HEK293 (cell line): ENCODE data around the gene BCORL1.

Experiments
- CTCF ChIA-PET: fragments of 350-600 bp; formaldehyde crosslinking; extraction: SDS; loops from one replicate; lab custom pipeline; 2021; ENCODE audit warnings: antibody characterized with exemption; lab: Yijun Ruan, JAX
- POLR2A ChIA-PET: fragments of 300-600 bp; formaldehyde crosslinking; extraction: SDS; loops from one replicate; lab custom pipeline; 2020; ENCODE audit warnings: antibody characterized with exemption, inconsistent platforms; lab: Yijun Ruan, JAX
- H3K27ac ChIP-seq: fragments of 200-500 bp; sonication (Bioruptor generic); 2 replicates; pipeline ENCODE4 v1.5.1; 2014; ENCODE audit warnings: low read depth, low read length, control low read depth, inconsistent platforms; ENCODE audit errors: extremely low read depth
- H3K36me3 ChIP-seq, 2 experiments: fragments of 200-500 bp in 1 of 2; sonication (Bioruptor generic) in 1 of 2; 1 replicate in 1 of 2; 2 replicates in 1 of 2; pipeline ENCODE4 v1.5.1; 2014 to 2017; ENCODE audit warnings: inconsistent platforms in 2 of 2, low read length in 2 of 2; ENCODE audit not compliant: control insufficient read depth in 2 of 2, insufficient read depth in 1 of 2
- H3K4me1 ChIP-seq: fragments of 200-500 bp; sonication (Bioruptor generic); 2 replicates; pipeline ENCODE4 v1.5.1; 2014; ENCODE audit warnings: mild to moderate bottlenecking, low read length, inconsistent platforms; ENCODE audit not compliant: control insufficient read depth, insufficient read depth
- H3K4me3 ChIP-seq: 2 replicates; pipeline ENCODE4 v1.5.1; 2011; ENCODE audit warnings: low read depth, mild to moderate bottlenecking, control low read depth, low read length, moderate library complexity
- H3K9me3 ChIP-seq: fragments of 200-500 bp; sonication (Bioruptor generic); 2 replicates; pipeline ENCODE4 v1.5.1; 2014; ENCODE audit warnings: low read depth, low read length, inconsistent platforms; ENCODE audit not compliant: control insufficient read depth, insufficient read depth
- HOXD13 ChIP-seq: sonication (generic); formaldehyde crosslinking; IDR thresholded peaks from 2 replicates; pipeline ENCODE4 v1.8.0; 2022; ENCODE audit warnings: missing genetic modification reagents, borderline replicate concordance
- KLF1 ChIP-seq: fragments of 450-650 bp; formaldehyde crosslinking; IDR thresholded peaks from 2 replicates; pipeline ENCODE4 v1.5.1; 2016; ENCODE audit warnings: missing biosample characterization, missing genetic modification characterization
- KLF10 ChIP-seq: fragments of 450-650 bp; IDR thresholded peaks from 2 replicates; pipeline ENCODE4 v1.5.1; 2018; ENCODE audit warnings: missing biosample characterization, mild to moderate bottlenecking, missing genetic modification characterization
- OVOL3 ChIP-seq: fragments of 450-650 bp; formaldehyde crosslinking; IDR thresholded peaks from 2 replicates; pipeline ENCODE4 v1.5.1; 2016; ENCODE audit warnings: missing biosample characterization, missing genetic modification characterization
- SP7 ChIP-seq: fragments of 450-650 bp; formaldehyde crosslinking; IDR thresholded peaks from 2 replicates; pipeline ENCODE4 v1.5.1; 2016; ENCODE audit warnings: missing biosample characterization, missing genetic modification characterization
- TRIM28 ChIP-seq: IDR thresholded peaks from 2 replicates; pipeline ENCODE4 v1.6.1; 2011; ENCODE audit warnings: low read length, control low read depth, borderline replicate concordance
- YY1 ChIP-seq: fragments of 450-650 bp; formaldehyde crosslinking; IDR thresholded peaks from 2 replicates; pipeline ENCODE4 v1.5.1; 2018; ENCODE audit warnings: missing biosample characterization, missing genetic modification characterization
- ZEB2 ChIP-seq: fragments of 450-650 bp; formaldehyde crosslinking; IDR thresholded peaks from 2 replicates; pipeline ENCODE4 v1.5.1; 2016; ENCODE audit warnings: missing biosample characterization, missing genetic modification characterization
- ZNF311 ChIP-seq: fragments of 450-650 bp; formaldehyde crosslinking; IDR thresholded peaks from 2 replicates; pipeline ENCODE4 v1.5.1; 2017; ENCODE audit warnings: missing biosample characterization, missing genetic modification characterization, borderline replicate concordance
- ZNF335 ChIP-seq: fragments of 450-650 bp; formaldehyde crosslinking; conservative IDR thresholded peaks from 2 replicates; pipeline ENCODE4 v1.5.1; 2016; ENCODE audit warnings: missing biosample characterization, missing genetic modification characterization
- ZNF48 ChIP-seq: fragments of 450-650 bp; formaldehyde crosslinking; IDR thresholded peaks from 2 replicates; pipeline ENCODE4 v1.5.1; 2016; ENCODE audit warnings: missing biosample characterization, missing genetic modification characterization
- ZNF610 ChIP-seq: fragments of 450-650 bp; formaldehyde crosslinking; IDR thresholded peaks from 2 replicates; pipeline ENCODE4 v1.5.1; 2016; ENCODE audit warnings: missing biosample characterization, missing genetic modification characterization, borderline replicate concordance
- ZNF660 ChIP-seq: fragments of 450-650 bp; IDR thresholded peaks from 2 replicates; pipeline ENCODE4 v1.5.1; 2018; ENCODE audit warnings: missing biosample characterization, mild to moderate bottlenecking, missing genetic modification characterization
- TF ChIP-seq, protein P1 (sequence below): IDR thresholded peaks from 2 replicates; pipeline ENCODE4 v1.6.1; 2011; ENCODE audit warnings: mild to moderate bottlenecking, low read depth, low read length, borderline replicate concordance
- TF ChIP-seq, protein P2 (sequence below): fragments of 450-650 bp; formaldehyde crosslinking; optimal IDR thresholded peaks from 2 replicates; pipeline ENCODE3; 2016; ENCODE audit warnings: missing biosample characterization, mild to moderate bottlenecking, missing genetic modification characterization
- TF ChIP-seq, protein P3 (sequence below): fragments of 450-650 bp; formaldehyde crosslinking; IDR thresholded peaks from 2 replicates; pipeline ENCODE4 v1.5.1; 2017; ENCODE audit warnings: missing biosample characterization, missing genetic modification characterization
- TF ChIP-seq, protein P4 (sequence below): fragments of 450-650 bp; formaldehyde crosslinking; IDR thresholded peaks from 2 replicates; pipeline ENCODE4 v1.5.1; 2016; ENCODE audit warnings: missing biosample characterization, missing genetic modification characterization
- TF ChIP-seq, protein P5 (sequence below): fragments of 450-650 bp; formaldehyde crosslinking; conservative IDR thresholded peaks from 2 replicates; pipeline ENCODE4 v1.5.1; 2016; ENCODE audit warnings: low read depth, missing biosample characterization, missing genetic modification characterization
- TF ChIP-seq, protein P6 (sequence below): fragments of 450-650 bp; formaldehyde crosslinking; IDR thresholded peaks from 2 replicates; pipeline ENCODE4 v1.5.1; 2016; ENCODE audit warnings: missing biosample characterization, missing genetic modification characterization

Gene BCORL1

DNA sequence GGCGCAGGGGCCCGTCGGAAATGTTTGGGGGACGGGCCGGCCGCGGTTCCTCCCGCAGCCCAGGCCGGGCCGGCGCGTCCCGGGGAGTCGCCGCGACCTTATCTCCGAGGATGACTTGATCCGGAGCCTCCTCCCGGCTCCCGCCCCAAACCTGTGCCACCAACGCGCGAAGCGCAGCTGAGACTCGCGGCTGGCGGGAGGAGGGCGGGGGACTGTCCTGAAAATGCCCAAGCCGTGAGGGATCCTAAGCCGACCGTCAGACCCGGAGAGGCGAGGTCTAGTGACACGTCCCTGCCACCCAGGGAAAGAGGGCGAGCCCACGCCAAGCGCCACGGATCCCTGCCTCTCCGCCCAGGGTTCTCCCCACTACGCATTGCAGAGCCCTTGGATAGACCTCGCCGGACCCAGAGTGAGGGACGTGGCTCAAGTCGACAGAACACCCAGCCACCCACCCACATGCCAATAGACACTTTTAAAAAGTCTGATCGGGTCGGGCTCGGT is 49.6 kb upstream of the BCORL1 start (continued):
- TF ChIP-seq ZNF48 (tag by site-specific recombination) (no peak), ZNF335 (tag by site-specific recombination) (peak; percentile 64), HOXD13 (no peak), ZEB2 (tag by site-specific recombination) (no peak), KLF10 (tag by site-specific recombination) (no peak), ZNF311 (no peak), OVOL3 (tag by site-specific recombination) (no peak), TRIM28 (no peak), YY1 (tag by site-specific recombination) (no peak)
- TF ChIP-seq, protein P1, sequence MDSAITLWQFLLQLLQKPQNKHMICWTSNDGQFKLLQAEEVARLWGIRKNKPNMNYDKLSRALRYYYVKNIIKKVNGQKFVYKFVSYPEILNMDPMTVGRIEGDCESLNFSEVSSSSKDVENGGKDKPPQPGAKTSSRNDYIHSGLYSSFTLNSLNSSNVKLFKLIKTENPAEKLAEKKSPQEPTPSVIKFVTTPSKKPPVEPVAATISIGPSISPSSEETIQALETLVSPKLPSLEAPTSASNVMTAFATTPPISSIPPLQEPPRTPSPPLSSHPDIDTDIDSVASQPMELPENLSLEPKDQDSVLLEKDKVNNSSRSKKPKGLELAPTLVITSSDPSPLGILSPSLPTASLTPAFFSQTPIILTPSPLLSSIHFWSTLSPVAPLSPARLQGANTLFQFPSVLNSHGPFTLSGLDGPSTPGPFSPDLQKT, result no peak
- TF ChIP-seq, protein P2, sequence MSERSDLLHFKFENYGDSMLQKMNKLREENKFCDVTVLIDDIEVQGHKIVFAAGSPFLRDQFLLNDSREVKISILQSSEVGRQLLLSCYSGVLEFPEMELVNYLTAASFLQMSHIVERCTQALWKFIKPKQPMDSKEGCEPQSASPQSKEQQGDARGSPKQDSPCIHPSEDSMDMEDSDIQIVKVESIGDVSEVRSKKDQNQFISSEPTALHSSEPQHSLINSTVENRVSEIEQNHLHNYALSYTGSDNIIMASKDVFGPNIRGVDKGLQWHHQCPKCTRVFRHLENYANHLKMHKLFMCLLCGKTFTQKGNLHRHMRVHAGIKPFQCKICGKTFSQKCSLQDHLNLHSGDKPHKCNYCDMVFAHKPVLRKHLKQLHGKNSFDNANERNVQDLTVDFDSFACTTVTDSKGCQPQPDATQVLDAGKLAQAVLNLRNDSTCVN (tag by site-specific recombination), result peak; percentile 59
- TF ChIP-seq, protein P3, sequence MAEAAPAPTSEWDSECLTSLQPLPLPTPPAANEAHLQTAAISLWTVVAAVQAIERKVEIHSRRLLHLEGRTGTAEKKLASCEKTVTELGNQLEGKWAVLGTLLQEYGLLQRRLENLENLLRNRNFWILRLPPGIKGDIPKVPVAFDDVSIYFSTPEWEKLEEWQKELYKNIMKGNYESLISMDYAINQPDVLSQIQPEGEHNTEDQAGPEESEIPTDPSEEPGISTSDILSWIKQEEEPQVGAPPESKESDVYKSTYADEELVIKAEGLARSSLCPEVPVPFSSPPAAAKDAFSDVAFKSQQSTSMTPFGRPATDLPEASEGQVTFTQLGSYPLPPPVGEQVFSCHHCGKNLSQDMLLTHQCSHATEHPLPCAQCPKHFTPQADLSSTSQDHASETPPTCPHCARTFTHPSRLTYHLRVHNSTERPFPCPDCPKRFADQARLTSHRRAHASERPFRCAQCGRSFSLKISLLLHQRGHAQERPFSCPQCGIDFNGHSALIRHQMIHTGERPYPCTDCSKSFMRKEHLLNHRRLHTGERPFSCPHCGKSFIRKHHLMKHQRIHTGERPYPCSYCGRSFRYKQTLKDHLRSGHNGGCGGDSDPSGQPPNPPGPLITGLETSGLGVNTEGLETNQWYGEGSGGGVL (tag by site-specific recombination), result 0 out of 2 replicates have a peak, but pooled peaks have one; percentile 23
- TF ChIP-seq, protein P4, sequence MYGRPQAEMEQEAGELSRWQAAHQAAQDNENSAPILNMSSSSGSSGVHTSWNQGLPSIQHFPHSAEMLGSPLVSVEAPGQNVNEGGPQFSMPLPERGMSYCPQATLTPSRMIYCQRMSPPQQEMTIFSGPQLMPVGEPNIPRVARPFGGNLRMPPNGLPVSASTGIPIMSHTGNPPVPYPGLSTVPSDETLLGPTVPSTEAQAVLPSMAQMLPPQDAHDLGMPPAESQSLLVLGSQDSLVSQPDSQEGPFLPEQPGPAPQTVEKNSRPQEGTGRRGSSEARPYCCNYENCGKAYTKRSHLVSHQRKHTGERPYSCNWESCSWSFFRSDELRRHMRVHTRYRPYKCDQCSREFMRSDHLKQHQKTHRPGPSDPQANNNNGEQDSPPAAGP, result peak; percentile 37; the same call in 1 of the 2 replicates
- TF ChIP-seq, protein P5, sequence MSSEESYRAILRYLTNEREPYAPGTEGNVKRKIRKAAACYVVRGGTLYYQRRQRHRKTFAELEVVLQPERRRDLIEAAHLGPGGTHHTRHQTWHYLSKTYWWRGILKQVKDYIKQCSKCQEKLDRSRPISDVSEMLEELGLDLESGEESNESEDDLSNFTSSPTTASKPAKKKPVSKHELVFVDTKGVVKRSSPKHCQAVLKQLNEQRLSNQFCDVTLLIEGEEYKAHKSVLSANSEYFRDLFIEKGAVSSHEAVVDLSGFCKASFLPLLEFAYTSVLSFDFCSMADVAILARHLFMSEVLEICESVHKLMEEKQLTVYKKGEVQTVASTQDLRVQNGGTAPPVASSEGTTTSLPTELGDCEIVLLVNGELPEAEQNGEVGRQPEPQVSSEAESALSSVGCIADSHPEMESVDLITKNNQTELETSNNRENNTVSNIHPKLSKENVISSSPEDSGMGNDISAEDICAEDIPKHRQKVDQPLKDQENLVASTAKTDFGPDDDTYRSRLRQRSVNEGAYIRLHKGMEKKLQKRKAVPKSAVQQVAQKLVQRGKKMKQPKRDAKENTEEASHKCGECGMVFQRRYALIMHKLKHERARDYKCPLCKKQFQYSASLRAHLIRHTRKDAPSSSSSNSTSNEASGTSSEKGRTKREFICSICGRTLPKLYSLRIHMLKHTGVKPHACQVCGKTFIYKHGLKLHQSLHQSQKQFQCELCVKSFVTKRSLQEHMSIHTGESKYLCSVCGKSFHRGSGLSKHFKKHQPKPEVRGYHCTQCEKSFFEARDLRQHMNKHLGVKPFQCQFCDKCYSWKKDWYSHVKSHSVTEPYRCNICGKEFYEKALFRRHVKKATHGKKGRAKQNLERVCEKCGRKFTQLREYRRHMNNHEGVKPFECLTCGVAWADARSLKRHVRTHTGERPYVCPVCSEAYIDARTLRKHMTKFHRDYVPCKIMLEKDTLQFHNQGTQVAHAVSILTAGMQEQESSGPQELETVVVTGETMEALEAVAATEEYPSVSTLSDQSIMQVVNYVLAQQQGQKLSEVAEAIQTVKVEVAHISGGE, result no peak
- TF ChIP-seq, protein P6, sequence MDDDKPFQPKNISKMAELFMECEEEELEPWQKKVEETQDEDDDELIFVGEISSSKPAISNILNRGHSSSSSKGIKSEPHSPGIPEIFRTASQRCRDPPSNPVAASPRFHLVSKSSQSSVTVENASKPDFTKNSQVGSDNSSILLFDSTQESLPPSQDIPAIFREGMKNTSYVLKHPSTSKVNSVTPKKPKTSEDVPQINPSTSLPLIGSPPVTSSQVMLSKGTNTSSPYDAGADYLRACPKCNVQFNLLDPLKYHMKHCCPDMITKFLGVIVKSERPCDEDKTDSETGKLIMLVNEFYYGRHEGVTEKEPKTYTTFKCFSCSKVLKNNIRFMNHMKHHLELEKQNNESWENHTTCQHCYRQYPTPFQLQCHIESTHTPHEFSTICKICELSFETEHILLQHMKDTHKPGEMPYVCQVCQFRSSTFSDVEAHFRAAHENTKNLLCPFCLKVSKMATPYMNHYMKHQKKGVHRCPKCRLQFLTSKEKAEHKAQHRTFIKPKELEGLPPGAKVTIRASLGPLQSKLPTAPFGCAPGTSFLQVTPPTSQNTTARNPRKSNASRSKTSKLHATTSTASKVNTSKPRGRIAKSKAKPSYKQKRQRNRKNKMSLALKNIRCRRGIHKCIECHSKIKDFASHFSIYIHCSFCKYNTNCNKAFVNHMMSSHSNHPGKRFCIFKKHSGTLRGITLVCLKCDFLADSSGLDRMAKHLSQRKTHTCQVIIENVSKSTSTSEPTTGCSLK (tag by site-specific recombination), result no peak

DNA sequence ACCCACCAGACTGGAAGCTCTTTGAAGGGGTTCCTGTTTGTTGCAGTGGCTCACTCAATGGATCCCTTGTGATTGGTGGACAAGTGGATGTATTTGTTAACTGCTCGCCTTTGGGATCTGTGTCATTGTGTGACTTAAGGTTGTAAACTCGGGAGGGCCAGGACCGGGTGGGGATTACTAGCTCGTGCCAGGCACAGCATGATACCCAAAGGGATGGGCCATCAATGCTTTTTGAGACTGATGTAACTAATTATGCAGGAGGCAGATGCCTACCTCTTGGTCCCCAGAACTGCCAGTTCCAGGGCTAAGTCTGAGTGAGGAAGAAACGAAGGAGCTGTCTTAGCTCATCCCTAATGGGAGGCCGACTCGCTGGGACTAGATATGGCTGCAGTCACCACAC is 48.7 kb upstream of the BCORL1 start:
- Histone ChIP-seq H3K4me1 (no peaks in the 10 kb centered on the region; the same call in 1 of the 2 replicates), H3K4me3 (no peak overlapping the region), H3K9me3 (no peaks in the 10 kb centered on the region), H3K27ac (no peak overlapping the region), H3K36me3 (peaks cover 0 to 16% of the 10 kb centered on the region in 2 experiments; a peak in 1 of 3 replicates)
- peak; percentile 90 for TF ChIP-seq ZNF660 (tag by site-specific recombination)
- no peak for TF ChIP-seq ZNF610 (tag by site-specific recombination)
- TF ChIP-seq KLF1 (tag by site-specific recombination), result peak; percentile 75; the same call in 1 of the 2 replicates
- TF ChIP-seq SP7 (tag by site-specific recombination), result 0 out of 2 replicates have a peak, but pooled peaks have one; percentile 20
- TF ChIP-seq, protein P4, result peak; percentile 89
- ChIA-PET POLR2A (interaction anchor here (0.7 to 1.0 kb wide), 3 partner anchors 8 to 28 kb away, joined by 3 to 12 read pairs (median 3); partner anchors contain the start of gene UTP14A), CTCF (interaction anchor here (0.6 to 1.8 kb wide), 4 partner anchors 8 to 110 kb away, joined by 3 to 7 read pairs (median 4); no protein-coding TSS in a partner anchor)
